PC-3 (cell line): ENCODE data around the gene CIC. TPM values are rescaled to one million over a fixed set of nuclear protein-coding genes. Genes with fewer than 3 reads are reported as not detected.

Source experiments
- ATAC-seq: fragments of 200-7000 bp; cut with Tn5 transposase; 2 replicates; pipeline ENCODE4 v1.9.1; 2020; ENCODE audit warnings: mild to moderate bottlenecking, moderate library complexity
- BruUV-seq: library from RNA; stranded (reverse); fragments of 400-500 nt; replicated peaks from 2 replicates; lab custom pipeline; 2021; lab: Mats Ljungman, UMichigan
- CTCF ChIA-PET: fragments of 300-600 bp; sonication (Branson Sonifier 250); formaldehyde crosslinking; loops from one replicate; lab custom pipeline; 2022; ENCODE audit warnings: antibody characterized with exemption; lab: Charles Lee
- POLR2A ChIA-PET: fragments of 300-600 bp; sonication (Branson Sonifier 250); formaldehyde crosslinking; loops from one replicate; lab custom pipeline; 2022; ENCODE audit warnings: antibody characterized with exemption; ENCODE audit not compliant: unreplicated experiment; lab: Charles Lee
- DNase-seq: peaks from one replicate; pipeline ENCODE4 v3.0.0-alpha.2; 2015
- H2AFZ ChIP-seq: fragments of 300-600 bp; sonication (generic); 2 replicates; pipeline ENCODE4 v1.6.0; 2016; ENCODE audit warnings: antibody characterized with exemption, low read length
- H3F3A ChIP-seq: fragments of 300-600 bp; sonication (generic); one replicate; pipeline ENCODE4 v1.6.0; 2017; ENCODE audit warnings: antibody characterized with exemption, low read length, control low read depth, mild to moderate bottlenecking; ENCODE audit not compliant: unreplicated experiment
- H3K27ac ChIP-seq: fragments of 300-600 bp; sonication (generic); 2 replicates; pipeline ENCODE4 v1.5.1; 2016; ENCODE audit warnings: mild to moderate bottlenecking, low read length
- H3K27me3 ChIP-seq: fragments of 300-600 bp; sonication (generic); 2 replicates; pipeline ENCODE4 v1.6.1; 2016; ENCODE audit warnings: low read length, mixed read lengths
- H3K36me3 ChIP-seq: fragments of 300-600 bp; sonication (generic); 2 replicates; pipeline ENCODE4 v1.6.1; 2016; ENCODE audit warnings: low read depth, mixed run types, low read length, mixed read lengths
- H3K4me1 ChIP-seq: fragments of 300-600 bp; sonication (generic); 2 replicates; pipeline ENCODE4 v1.5.1; 2016; ENCODE audit warnings: low read length; ENCODE audit not compliant: insufficient read depth
- H3K4me2 ChIP-seq: fragments of 300-600 bp; sonication (generic); 2 replicates; pipeline ENCODE4 v1.6.0; 2016; ENCODE audit warnings: low read length
- H3K4me3 ChIP-seq: fragments of 300-600 bp; sonication (generic); 2 replicates; pipeline ENCODE4 v1.5.1; 2016; ENCODE audit warnings: mild to moderate bottlenecking, low read length, mixed read lengths
- H3K79me2 ChIP-seq: fragments of 300-600 bp; sonication (generic); 2 replicates; pipeline ENCODE4 v1.6.1; 2017; ENCODE audit warnings: low read length, mixed read lengths
- H3K9ac ChIP-seq: fragments of 300-600 bp; sonication (generic); 2 replicates; pipeline ENCODE4 v1.6.0; 2016; ENCODE audit warnings: mild to moderate bottlenecking, low read length
- H3K9me2 ChIP-seq: fragments of 300-600 bp; sonication (generic); replicated peaks from 2 replicates; pipeline ENCODE4 v1.6.1; 2016; ENCODE audit warnings: mixed run types, low read length, mixed read lengths
- H3K9me3 ChIP-seq: fragments of 300-600 bp; sonication (generic); 2 replicates; pipeline ENCODE4 v1.6.1; 2016; ENCODE audit warnings: low read length, mixed read lengths
- H4K20me1 ChIP-seq: fragments of 300-600 bp; sonication (generic); 2 replicates; pipeline ENCODE4 v1.6.1; 2016; ENCODE audit warnings: low read length, mixed read lengths
- EZH2 ChIP-seq: fragments of 300-600 bp; sonication (generic); IDR thresholded peaks from one replicate; pipeline ENCODE4 v1.6.1; 2017; ENCODE audit warnings: antibody characterized with exemption, mild to moderate bottlenecking, low read length; ENCODE audit not compliant: unreplicated experiment
- EZH2phosphoT487 ChIP-seq: fragments of 300-600 bp; sonication (generic); IDR thresholded peaks from 2 replicates; pipeline ENCODE4 v1.6.1; 2018; ENCODE audit warnings: mild to moderate bottlenecking, antibody characterized with exemption, low read length, borderline replicate concordance
- intact Hi-C: fragments of 100-400 bp; cut with micrococcal nuclease; formaldehyde crosslinking; loops from 2 replicates; pipeline ENCODE4 v1.9.0; 2023
- total RNA-seq: library from RNA; depleted of rRNA; stranded (reverse); fragments of >200 nt; gene quantifications from 2 replicates; pipeline ENCODE4 v1.2.3, GENCODE V29; 2014
- TF ChIP-seq, protein P1 (sequence below): fragments of 300-600 bp; sonication (generic); conservative IDR thresholded peaks from 2 replicates; pipeline ENCODE4 v1.5.1; 2017; ENCODE audit warnings: antibody characterized with exemption, low read depth, mild to moderate bottlenecking, low read length

Gene CIC
- total RNA-seq, 1 experiment from 2014 or later, result 9.8 TPM

DNA sequence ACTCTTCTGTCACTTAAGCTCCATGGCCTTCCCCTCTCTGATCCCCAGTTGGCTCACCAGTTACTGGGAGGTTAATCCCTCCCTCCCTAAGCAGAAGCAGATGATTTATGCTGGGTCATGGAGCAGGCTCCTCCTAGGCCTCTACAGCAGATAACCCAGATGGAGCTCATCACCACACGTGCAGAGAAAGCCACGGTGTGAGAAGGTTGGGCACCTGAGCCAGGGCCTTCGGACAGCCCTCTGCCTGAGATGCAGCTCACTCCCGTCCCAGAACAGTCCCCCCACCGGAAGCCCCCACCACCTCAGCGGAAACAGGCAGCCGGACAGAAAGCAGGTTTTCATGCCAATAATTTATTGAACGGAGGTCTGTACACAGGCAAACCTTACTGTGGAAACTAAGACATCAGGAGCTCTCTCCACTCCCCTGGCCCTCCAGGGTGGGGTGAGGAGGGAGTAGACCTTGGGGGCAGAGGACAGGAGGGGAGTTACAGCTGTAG, 39.1 kb upstream of the CIC start:
- no peak for DNase-seq
- H3K4me3 ChIP-seq, result no peak overlapping the region
- intact Hi-C loops, result no loop called here
- CTCF ChIA-PET, result no interaction called here
- ATAC-seq, result peak; percentile 28; the same call in 1 of the 2 replicates
- no peak overlapping the region for H2AFZ ChIP-seq
- no peaks in the 10 kb centered on the region; the same call in 1 of the 2 replicates for H3K36me3 ChIP-seq
- POLR2A ChIA-PET, result no interaction called here
- H3K9ac ChIP-seq, result no peak overlapping the region
- H4K20me1 ChIP-seq, result no peaks in the 10 kb centered on the region
- H3K9me2 ChIP-seq, result no peaks in the 10 kb centered on the region
- no peaks in the 10 kb centered on the region for H3K9me3 ChIP-seq
- no peak overlapping the region for H3K4me2 ChIP-seq
- H3K79me2 ChIP-seq, result peaks cover 3% of the 10 kb centered on the region; the same call in 1 of the 2 replicates
- H3F3A ChIP-seq, result no peaks in the 10 kb centered on the region
- BruUV-seq, result no TSS peak
- H3K27me3 ChIP-seq, result no peaks in the 10 kb centered on the region
- no peak overlapping the region for H3K27ac ChIP-seq
- H3K4me1 ChIP-seq, result no peaks in the 10 kb centered on the region
- TF ChIP-seq, protein P1, sequence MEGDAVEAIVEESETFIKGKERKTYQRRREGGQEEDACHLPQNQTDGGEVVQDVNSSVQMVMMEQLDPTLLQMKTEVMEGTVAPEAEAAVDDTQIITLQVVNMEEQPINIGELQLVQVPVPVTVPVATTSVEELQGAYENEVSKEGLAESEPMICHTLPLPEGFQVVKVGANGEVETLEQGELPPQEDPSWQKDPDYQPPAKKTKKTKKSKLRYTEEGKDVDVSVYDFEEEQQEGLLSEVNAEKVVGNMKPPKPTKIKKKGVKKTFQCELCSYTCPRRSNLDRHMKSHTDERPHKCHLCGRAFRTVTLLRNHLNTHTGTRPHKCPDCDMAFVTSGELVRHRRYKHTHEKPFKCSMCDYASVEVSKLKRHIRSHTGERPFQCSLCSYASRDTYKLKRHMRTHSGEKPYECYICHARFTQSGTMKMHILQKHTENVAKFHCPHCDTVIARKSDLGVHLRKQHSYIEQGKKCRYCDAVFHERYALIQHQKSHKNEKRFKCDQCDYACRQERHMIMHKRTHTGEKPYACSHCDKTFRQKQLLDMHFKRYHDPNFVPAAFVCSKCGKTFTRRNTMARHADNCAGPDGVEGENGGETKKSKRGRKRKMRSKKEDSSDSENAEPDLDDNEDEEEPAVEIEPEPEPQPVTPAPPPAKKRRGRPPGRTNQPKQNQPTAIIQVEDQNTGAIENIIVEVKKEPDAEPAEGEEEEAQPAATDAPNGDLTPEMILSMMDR, result no peak
- TF ChIP-seq EZH2 (no peak), EZH2phosphoT487 (no peak)

DNA sequence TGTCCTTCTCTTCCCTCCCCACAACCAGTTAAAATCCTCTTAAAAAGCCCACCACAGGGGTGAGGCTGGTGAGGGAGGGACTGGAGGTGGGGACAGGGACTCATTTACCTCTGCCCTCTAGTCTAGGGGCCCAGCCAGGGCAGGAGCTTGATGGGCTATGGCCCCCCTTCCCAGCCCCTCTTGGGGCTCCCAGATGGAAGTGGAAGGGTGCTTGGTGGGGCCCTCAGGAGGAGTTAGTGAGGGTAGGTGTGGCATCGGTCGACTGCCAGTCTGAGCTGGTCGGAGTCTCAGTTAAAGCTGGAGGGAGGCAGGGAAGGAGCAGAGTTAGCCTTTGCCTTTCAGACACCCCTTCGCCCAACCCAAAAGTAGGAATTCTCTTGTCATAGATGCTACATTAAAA, 38.5 kb upstream of the CIC start:
- H4K20me1 ChIP-seq, result no peaks in the 10 kb centered on the region
- DNase-seq (no peak), ATAC-seq (no peak)
- no peak overlapping the region for H3K4me2 ChIP-seq
- no peaks in the 10 kb centered on the region; the same call in 1 of the 2 replicates for H3K36me3 ChIP-seq
- intact Hi-C loops, result no loop called here
- no peaks in the 10 kb centered on the region for H3K27me3 ChIP-seq
- no peaks in the 10 kb centered on the region for H3K9me2 ChIP-seq
- H3K27ac ChIP-seq, result no peak overlapping the region
- peaks cover 3% of the 10 kb centered on the region; the same call in 1 of the 2 replicates for H3K79me2 ChIP-seq
- CTCF ChIA-PET, result no interaction called here
- no peak overlapping the region for H3K4me3 ChIP-seq
- H3K4me1 ChIP-seq, result no peaks in the 10 kb centered on the region
- no peaks in the 10 kb centered on the region for H3K9me3 ChIP-seq
- BruUV-seq, result no TSS peak
- TF ChIP-seq, protein P1, result no peak
- TF ChIP-seq EZH2 (no peak), EZH2phosphoT487 (no peak)
- no peak overlapping the region for H2AFZ ChIP-seq
- POLR2A ChIA-PET, result no interaction called here
- H3K9ac ChIP-seq, result no peak overlapping the region
- H3F3A ChIP-seq, result no peaks in the 10 kb centered on the region

DNA sequence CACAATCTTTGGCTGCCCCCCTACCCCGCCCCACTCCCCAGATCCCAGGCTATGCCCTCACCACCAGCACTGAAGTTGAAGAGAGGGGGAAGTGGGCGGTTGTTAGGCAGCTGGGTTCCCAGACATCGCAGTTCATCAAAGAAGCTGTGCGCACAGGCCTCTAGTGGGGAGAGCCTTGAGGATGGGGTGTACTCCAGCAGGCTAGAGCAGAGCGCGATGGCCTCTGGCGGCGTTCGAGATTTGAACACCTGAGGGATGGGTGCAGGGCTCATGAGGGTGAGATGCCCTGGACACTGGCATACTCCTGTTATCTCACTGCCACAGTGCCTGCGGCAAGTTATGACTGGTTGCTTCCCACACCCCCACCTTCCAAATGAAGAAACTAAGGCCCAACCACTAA, 36.6 kb upstream of the CIC start:
- H3K36me3 ChIP-seq, result no peaks in the 10 kb centered on the region; the same call in 1 of the 2 replicates
- H3K79me2 ChIP-seq, result no peaks in the 10 kb centered on the region
- ATAC-seq, result no peak
- no peak for DNase-seq
- no peak overlapping the region for H3K27ac ChIP-seq
- H3K4me2 ChIP-seq, result no peak overlapping the region
- no peaks in the 10 kb centered on the region for H3F3A ChIP-seq
- POLR2A ChIA-PET, result interaction anchor here (0.5 kb wide), 1 partner anchor 528 kb away, joined by 3 read pairs; no protein-coding TSS in a partner anchor
- no peak overlapping the region for H2AFZ ChIP-seq
- no peaks in the 10 kb centered on the region for H3K27me3 ChIP-seq
- TF ChIP-seq EZH2phosphoT487 (no peak), EZH2 (no peak)
- TF ChIP-seq, protein P1, result no peak
- H3K4me1 ChIP-seq, result no peaks in the 10 kb centered on the region
- no peak overlapping the region for H3K4me3 ChIP-seq
- CTCF ChIA-PET, result no interaction called here
- H3K9me2 ChIP-seq, result no peaks in the 10 kb centered on the region
- no TSS peak for BruUV-seq
- no peaks in the 10 kb centered on the region for H3K9me3 ChIP-seq
- H3K9ac ChIP-seq, result no peak overlapping the region
- H4K20me1 ChIP-seq, result no peaks in the 10 kb centered on the region
- intact Hi-C loops, result no loop called here
